Heart right ventricle (tissue), 16 donors: Measurements from ENCODE around the gene SETBP1. TPM values are rescaled to one million over a fixed set of nuclear protein-coding genes. Genes with fewer than 3 reads are reported as not detected.
A peak's percentile ranks its signal among the peaks of the same experiment; 100 is the strongest.

Source experiments
- ATAC-seq, 8 donors: fragments of 200-7000 bp; cut with Tn5 transposase; one replicate each; pipeline ENCODE4 v1.9.1; 2020; ENCODE audit warnings: mild to moderate bottlenecking in 8 of 8, moderate library complexity in 8 of 8, moderate number of reproducible peaks in 1 of 8
- DNase-seq, 2 donors: peaks; one replicate each; pipeline ENCODE4 v3.0.0-alpha.2; 2020
- H3K27ac ChIP-seq, 10 donors: fragments of 200-600 bp; sonication (generic) in 2 of 10; one replicate each; pipeline versions ENCODE4 v1.5.0 to v1.8.0; 2020 to 2022; ENCODE audit warnings: mild to moderate bottlenecking in 3 of 10
- H3K27me3 ChIP-seq, 7 donors: fragments of 200-600 bp; one replicate each; pipeline ENCODE4 v1.8.0; 2021 to 2022; ENCODE audit warnings: mild to moderate bottlenecking in 2 of 7
- H3K36me3 ChIP-seq, 9 donors: fragments of 200-600 bp; sonication (generic) in 1 of 9; one replicate each; pipeline versions ENCODE4 v1.5.0 to v1.8.0; 2020 to 2022; ENCODE audit warnings: mild to moderate bottlenecking in 2 of 9
- H3K4me1 ChIP-seq, 9 donors: fragments of 200-600 bp; sonication (generic) in 1 of 9; one replicate each; pipeline versions ENCODE4 v1.5.0 to v1.8.0; 2020 to 2022; ENCODE audit warnings: mild to moderate bottlenecking in 4 of 9
- H3K4me3 ChIP-seq, 10 donors: fragments of 200-600 bp; sonication (generic) in 2 of 10; one replicate each; pipeline versions ENCODE4 v1.5.0 to v1.8.0; 2020 to 2022; ENCODE audit warnings: mild to moderate bottlenecking in 7 of 10, moderate library complexity in 2 of 10
- H3K9me3 ChIP-seq, 11 donors: fragments of 200-600 bp in 10 of 11; sonication (generic) in 2 of 11; one replicate each; pipeline versions ENCODE4 v1.5.0 to v1.8.0; 2013 to 2022; ENCODE audit warnings: mild to moderate bottlenecking in 2 of 11, control low read depth in 1 of 11, moderate library complexity in 1 of 11
- WGBS, 2 donors: extraction: QIAGEN DNeasy Blood & Tissue Kit; methylation state at CpG; one replicate each; pipeline ENCODE4 v1.1.7; 2013; ENCODE audit warnings: inconsistent platforms in 1 of 2; 5-methylcytosine and 5-hydroxymethylcytosine counted together
- intact Hi-C, 10 donors: fragments of 100-400 bp; cut with DNase I; formaldehyde crosslinking; loops; one replicate each; pipeline versions ENCODE4 v1.11.1 to v1.14.2; 2022
- polyA plus RNA-seq, 2 donors: library from polyadenylated mRNA; stranded (reverse); fragments of 200-250 nt; gene quantifications; one replicate each; pipeline ENCODE4 v1.2.3, GENCODE V29; 2013
- total RNA-seq, 10 donors: library from RNA; stranded (reverse); fragmentation: NEBNext Ultra II Directional in 3 of 10; extraction: Animal tissue kit (Norgen Biotek cat#: 25700) in 3 of 10; gene quantifications; one replicate each; pipeline versions ENCODE4 v1.2.1 to v1.2.4, GENCODE V29; 2021 to 2023
- TF ChIP-seq, protein P1 (sequence below), 9 donors: fragments of 200-600 bp; sonication (generic) in 2 of 9; IDR thresholded peaks; one replicate each; pipeline versions ENCODE4 v1.5.0 to v1.8.0; 2021 to 2022; ENCODE audit warnings: antibody characterized with exemption in 9 of 9, mild to moderate bottlenecking in 5 of 9, moderate library complexity in 1 of 9
- donor health status: Arrhythmogenic right ventricular cardiomyopathy.
- donor health status: ischemic (EF 13 %, LVEDD 7.1; RV severe dilation, severe dysfunction).
- donor health status: healthy with polysubstance abuse.
- donor health status: DM: no; HTN: yes; CAD: no.
- donor health status: DM: no; HTN: no; CAD: no.
- donor health status: ischemic (EF 25% LVEDD 6.9; RV normal size, moderate dysfunction).
- donor health status: ischemic (EF 25% LVEDD 5.7; RV mildly dilated, moderate dysfunction).
- donor health status: healthy.
- donor health status: DM: yes; HTN: yes; CAD: no.
- donor health status: Ischemic cardiomyopathy.
- donor health status: ischemic (EF 35%, LVEDD 5.7; RV mildly dilated, moderate dysfunction).
- donor health status: nonischemic (EF 11% LVEDD 7.7; RV severe dilation, severe dysfunction).
- donor health status: DM: yes; HTN: yes; CAD: no.
- donor health status: PGD.
- donor health status: ischemic (EF 29% LVEDD 5.4; RV normal size, mild dysfunction).
- donor health status: nonischemic (EF 23%, LVEDD 6.1; RV moderate dilation, normal function).

The SETBP1 gene
- total and polyA plus RNA-seq, 12 donors: 0.71 to 12.2 (median 6.1) TPM

- H3K36me3 ChIP-seq: no peaks in the 10 kb centered on the region
- no peaks in the 10 kb centered on the region for H3K27me3 ChIP-seq
- H3K4me3 ChIP-seq: no peak overlapping the region
- H3K4me1 ChIP-seq: peaks cover 0 to 25% (median 0%) of the 10 kb centered on the region in 9 donors
- H3K9me3 ChIP-seq: no peaks in the 10 kb centered on the region
- TF ChIP-seq, protein P1, sequence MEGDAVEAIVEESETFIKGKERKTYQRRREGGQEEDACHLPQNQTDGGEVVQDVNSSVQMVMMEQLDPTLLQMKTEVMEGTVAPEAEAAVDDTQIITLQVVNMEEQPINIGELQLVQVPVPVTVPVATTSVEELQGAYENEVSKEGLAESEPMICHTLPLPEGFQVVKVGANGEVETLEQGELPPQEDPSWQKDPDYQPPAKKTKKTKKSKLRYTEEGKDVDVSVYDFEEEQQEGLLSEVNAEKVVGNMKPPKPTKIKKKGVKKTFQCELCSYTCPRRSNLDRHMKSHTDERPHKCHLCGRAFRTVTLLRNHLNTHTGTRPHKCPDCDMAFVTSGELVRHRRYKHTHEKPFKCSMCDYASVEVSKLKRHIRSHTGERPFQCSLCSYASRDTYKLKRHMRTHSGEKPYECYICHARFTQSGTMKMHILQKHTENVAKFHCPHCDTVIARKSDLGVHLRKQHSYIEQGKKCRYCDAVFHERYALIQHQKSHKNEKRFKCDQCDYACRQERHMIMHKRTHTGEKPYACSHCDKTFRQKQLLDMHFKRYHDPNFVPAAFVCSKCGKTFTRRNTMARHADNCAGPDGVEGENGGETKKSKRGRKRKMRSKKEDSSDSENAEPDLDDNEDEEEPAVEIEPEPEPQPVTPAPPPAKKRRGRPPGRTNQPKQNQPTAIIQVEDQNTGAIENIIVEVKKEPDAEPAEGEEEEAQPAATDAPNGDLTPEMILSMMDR (IDR thresholded peaks at IDR 0.05): no peak
- ATAC-seq: no peak
- intact Hi-C loops: no loop called here
- DNase-seq: no peak
- H3K27ac ChIP-seq: no peak overlapping the region
- 86 to 90% methylated on average over 7 of the region's 7 CpGs for WGBS, 2 donors
These were observed 138.1 kb downstream of the SETBP1 start for GRCh38 chr18:44818668-44819403.

DNA sequence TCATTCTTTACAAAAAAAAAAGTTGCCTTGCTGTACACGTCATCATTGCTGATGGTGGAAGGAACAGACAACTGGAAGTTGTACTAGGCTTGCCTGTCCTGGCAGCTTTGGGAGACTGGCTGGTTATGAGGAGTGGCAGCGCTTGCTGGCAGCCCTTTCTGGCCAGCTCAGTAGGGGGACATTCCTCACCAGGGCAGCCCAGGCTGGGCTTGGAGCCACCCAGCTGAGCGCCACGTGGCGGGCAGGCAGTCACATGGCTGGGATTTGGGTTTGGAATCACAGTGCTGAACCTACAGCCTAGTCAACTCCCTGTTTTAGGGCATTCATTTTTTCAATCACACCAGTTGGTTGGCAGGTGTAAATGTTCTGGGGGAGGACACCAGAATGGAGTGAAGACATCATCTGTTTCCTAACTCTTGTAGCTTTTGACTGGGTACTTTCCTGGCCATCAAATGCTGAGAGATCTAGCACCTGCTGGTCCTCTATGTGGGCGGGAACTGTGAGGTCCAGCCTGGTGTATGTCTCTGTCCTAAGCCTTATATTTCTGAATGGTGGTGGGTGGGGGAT lies 139.3 kb downstream of the SETBP1 start:
- 61 to 70% methylated on average over 6 of the region's 6 CpGs for WGBS, 2 donors
- TF ChIP-seq, protein P1 (IDR thresholded peaks at IDR 0.05): no peak
- Histone ChIP-seq H3K27me3 (no peaks in the 10 kb centered on the region), H3K4me3 (no peak overlapping the region), H3K27ac (no peak overlapping the region), H3K4me1 (peaks cover 0 to 34% (median 7%) of the 10 kb centered on the region in 9 donors), H3K36me3 (no peaks in the 10 kb centered on the region), H3K9me3 (no peaks in the 10 kb centered on the region)
- intact Hi-C loops: no loop called here
- ATAC-seq: peak; percentile 80 to 97 (median 91)
- DNase-seq: peak; percentile 48 to 55

DNA sequence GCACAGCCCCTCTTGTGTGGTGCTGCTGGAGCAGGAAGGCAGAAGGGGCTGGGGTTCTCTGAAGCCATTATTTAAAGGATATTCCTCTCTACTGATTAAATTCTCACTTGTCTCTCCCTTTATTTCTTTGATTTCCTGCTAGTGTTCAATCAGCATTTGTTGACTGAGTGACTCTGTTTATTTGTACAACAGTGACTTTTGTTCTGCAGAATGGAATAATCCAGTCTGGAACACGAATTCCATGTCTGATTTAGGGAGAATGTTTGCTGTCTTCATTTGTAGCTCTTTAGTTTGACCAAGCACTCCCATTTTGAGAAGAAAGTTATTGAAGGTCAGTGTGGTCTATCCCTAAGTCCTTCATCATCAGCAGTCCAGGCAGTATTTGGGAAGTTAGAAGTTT lies 141.2 kb downstream of the SETBP1 start:
- Histone ChIP-seq H3K9me3 (no peaks in the 10 kb centered on the region), H3K4me3 (no peak overlapping the region), H3K27me3 (no peaks in the 10 kb centered on the region), H3K4me1 (peaks cover 7 to 48% (median 17%) of the 10 kb centered on the region in 9 donors), H3K27ac (no peak overlapping the region), H3K36me3 (no peaks in the 10 kb centered on the region)
- DNase-seq (no peak), ATAC-seq (no peak)
- intact Hi-C loops: no loop called here
- 75 to 85% methylated on average over 1 of the region's 1 CpG for WGBS, 2 donors
- TF ChIP-seq, protein P1 (IDR thresholded peaks at IDR 0.05): no peak

GRCh38 chr18:44823286-44823685 lies 142.6 kb downstream of the SETBP1 start:
- ATAC-seq: no peak
- intact Hi-C loops: no loop called here
- Histone ChIP-seq H3K36me3 (no peaks in the 10 kb centered on the region), H3K4me1 (peaks cover 7 to 62% (median 26%) of the 10 kb centered on the region in 9 donors), H3K27ac (no peak overlapping the region), H3K9me3 (no peaks in the 10 kb centered on the region), H3K27me3 (no peaks in the 10 kb centered on the region), H3K4me3 (no peak overlapping the region)
- 79 to 87% methylated on average over 3 of the region's 3 CpGs for WGBS, 2 donors
- TF ChIP-seq, protein P1 (IDR thresholded peaks at IDR 0.05): no peak
- no peak for DNase-seq
